CD8-positive, alpha-beta memory T cell (primary cell): ENCODE results near the gene PCDHB1. TPM values are rescaled to one million over a fixed set of nuclear protein-coding genes. Genes with fewer than 3 reads are reported as not detected.

Experiments used
- CTCF ChIA-PET: fragments of 350-600 bp; sonication (Branson Sonifier 250); formaldehyde crosslinking; loops from one replicate; lab custom pipeline; 2021; ENCODE audit warnings: antibody characterized with exemption; lab: Charles Lee
- POLR2A ChIA-PET: fragments of 350-600 bp; sonication (Branson Sonifier 250); formaldehyde crosslinking; loops from one replicate; lab custom pipeline; 2021; ENCODE audit warnings: antibody characterized with exemption; lab: Charles Lee
- DNase-seq, 5 donors: peaks; one replicate each; pipeline versions ENCODE4 v3.0.0 to v3.0.0-alpha.2; 2020 to 2022; ENCODE audit warnings: mixed read lengths in 1 of 5
- H3K27ac ChIP-seq: one replicate; pipeline ENCODE4 v1.7.0; 2013; ENCODE audit warnings: low read depth, mild to moderate bottlenecking, low read length, moderate library complexity
- H3K27me3 ChIP-seq: 2 replicates; pipeline ENCODE4 v1.7.0; 2013; ENCODE audit warnings: low read length, mild to moderate bottlenecking; ENCODE audit not compliant: insufficient read depth, poor library complexity, severe bottlenecking
- H3K36me3 ChIP-seq: 2 replicates; pipeline ENCODE4 v1.7.0; 2013; ENCODE audit warnings: mild to moderate bottlenecking, low read length, moderate library complexity; ENCODE audit not compliant: insufficient read depth
- H3K4me1 ChIP-seq: 2 replicates; pipeline ENCODE4 v1.7.0; 2013; ENCODE audit warnings: mild to moderate bottlenecking, low read length, moderate library complexity; ENCODE audit not compliant: insufficient read depth
- H3K4me3 ChIP-seq: 2 replicates; pipeline ENCODE4 v1.7.0; 2013; ENCODE audit warnings: mild to moderate bottlenecking, low read length
- H3K9me3 ChIP-seq: 2 replicates; pipeline ENCODE4 v1.7.0; 2013; ENCODE audit warnings: mild to moderate bottlenecking, low read length
- H3K27ac Mint-ChIP-seq, 8 donors: one replicate each; pipeline ENCODE4 v1.8.0; 2020 to 2021; ENCODE audit warnings: mixed read lengths in 8 of 8, mild to moderate bottlenecking in 6 of 8, inconsistent platforms in 3 of 8, moderate library complexity in 3 of 8
- H3K27me3 Mint-ChIP-seq, 2 donors: one replicate each; pipeline ENCODE4 v1.8.0; 2020 to 2021; ENCODE audit warnings: mixed read lengths in 2 of 2, mild to moderate bottlenecking in 1 of 2, moderate library complexity in 1 of 2
- H3K36me3 Mint-ChIP-seq, 3 donors: one replicate each; pipeline ENCODE4 v1.8.0; 2020 to 2021; ENCODE audit warnings: mixed read lengths in 3 of 3, inconsistent platforms in 1 of 3, mild to moderate bottlenecking in 1 of 3
- H3K4me1 Mint-ChIP-seq, 3 donors: one replicate each; pipeline ENCODE4 v1.8.0; 2020 to 2021; ENCODE audit warnings: mixed read lengths in 3 of 3, inconsistent platforms in 1 of 3, mild to moderate bottlenecking in 1 of 3
- H3K4me3 Mint-ChIP-seq, 7 donors: one replicate each; pipeline ENCODE4 v1.8.0; 2020 to 2021; ENCODE audit warnings: mixed read lengths in 7 of 7, mild to moderate bottlenecking in 6 of 7, moderate library complexity in 4 of 7, inconsistent platforms in 2 of 7
- H3K9me3 Mint-ChIP-seq, 5 donors: one replicate each; pipeline ENCODE4 v1.8.0; 2020 to 2022; ENCODE audit warnings: mixed read lengths in 5 of 5, mild to moderate bottlenecking in 3 of 5, moderate library complexity in 2 of 5, inconsistent platforms in 1 of 5
- polyA plus RNA-seq: library from polyadenylated mRNA; unstranded; fragments of 300-500 nt; fragmentation: Illumina TruSeq; gene quantifications from one replicate; pipeline ENCODE4 v1.2.3, GENCODE V29; 2021
- total RNA-seq, 2 experiments: library from RNA; stranded (reverse); gene quantifications; one replicate each; pipeline ENCODE4 v1.2.3, GENCODE V29; 2021

PCDHB1 gene
- total and polyA plus RNA-seq, 3 experiments from 2014 or later = not detected

GRCh38 chr5:141007791-141008190 lies 43.4 kb upstream of the PCDHB1 start:
- Mint-ChIP-seq H3K27ac (no peak overlapping the region), H3K27me3 (peaks cover 14 to 30% of the 10 kb centered on the region in 2 donors), H3K36me3 (no peaks in the 10 kb centered on the region), H3K9me3 (peaks cover 0 to 8% (median 0%) of the 10 kb centered on the region in 5 donors), H3K4me3 (no peak overlapping the region), H3K4me1 (no peaks in the 10 kb centered on the region)
- Histone ChIP-seq H3K27ac (no peak overlapping the region), H3K9me3 (no peaks in the 10 kb centered on the region), H3K36me3 (no peaks in the 10 kb centered on the region), H3K4me1 (no peaks in the 10 kb centered on the region), H3K4me3 (no peak overlapping the region), H3K27me3 (peaks cover 2% of the 10 kb centered on the region)
- DNase-seq = no peak
- ChIA-PET CTCF (no interaction called here), POLR2A (no interaction called here)

GRCh38 chr5:141010047-141010793 lies 41.0 kb upstream of the PCDHB1 start:
- Histone ChIP-seq H3K27ac (no peak overlapping the region), H3K36me3 (no peaks in the 10 kb centered on the region), H3K27me3 (no peaks in the 10 kb centered on the region), H3K9me3 (no peaks in the 10 kb centered on the region), H3K4me3 (no peak overlapping the region), H3K4me1 (no peaks in the 10 kb centered on the region)
- Mint-ChIP-seq H3K4me1 (no peaks in the 10 kb centered on the region), H3K36me3 (no peaks in the 10 kb centered on the region), H3K27ac (no peak overlapping the region), H3K27me3 (peaks cover 0 to 14% of the 10 kb centered on the region in 2 donors), H3K9me3 (peaks cover 0 to 8% (median 0%) of the 10 kb centered on the region in 5 donors), H3K4me3 (no peak overlapping the region)
- no peak for DNase-seq
- POLR2A ChIA-PET = no interaction called here
- CTCF ChIA-PET = no interaction called here

GRCh38 chr5:141017943-141018342 lies 33.2 kb upstream of the PCDHB1 start:
- H3K36me3 ChIP-seq = no peaks in the 10 kb centered on the region
- CTCF ChIA-PET = interaction anchor here (0.6 kb wide), 1 partner anchor 12 kb away, joined by 3 read pairs; no protein-coding TSS in a partner anchor
- no peak overlapping the region for H3K4me3 Mint-ChIP-seq

GRCh38 chr5:141022384-141022783 lies 28.8 kb upstream of the PCDHB1 start:
- Mint-ChIP-seq H3K4me3 (no peak overlapping the region), H3K4me1 (no peaks in the 10 kb centered on the region), H3K27ac (no peak overlapping the region), H3K9me3 (peaks cover 2 to 7% (median 5%) of the 10 kb centered on the region in 5 donors), H3K36me3 (no peaks in the 10 kb centered on the region), H3K27me3 (peaks cover 0 to 2% of the 10 kb centered on the region in 2 donors)
- Histone ChIP-seq H3K9me3 (no peaks in the 10 kb centered on the region), H3K27ac (no peak overlapping the region), H3K27me3 (no peaks in the 10 kb centered on the region), H3K4me1 (no peaks in the 10 kb centered on the region), H3K4me3 (no peak overlapping the region), H3K36me3 (no peaks in the 10 kb centered on the region)
- POLR2A ChIA-PET = no interaction called here
- CTCF ChIA-PET = no interaction called here
- DNase-seq = no peak

More at GRCh38 chr5:141017943-141018342, 33.2 kb upstream of the PCDHB1 start:
- POLR2A ChIA-PET = no interaction called here
- Histone ChIP-seq H3K4me1 (no peaks in the 10 kb centered on the region), H3K27ac (no peak overlapping the region), H3K9me3 (no peaks in the 10 kb centered on the region), H3K27me3 (no peaks in the 10 kb centered on the region), H3K4me3 (no peak overlapping the region)
- DNase-seq = no peak
- peaks cover 0 to 2% of the 10 kb centered on the region in 2 donors for H3K27me3 Mint-ChIP-seq
- no peaks in the 10 kb centered on the region for H3K4me1 Mint-ChIP-seq
- no peaks in the 10 kb centered on the region for H3K36me3 Mint-ChIP-seq
- H3K9me3 Mint-ChIP-seq = peaks cover 0 to 2% (median 0%) of the 10 kb centered on the region in 5 donors
- H3K27ac Mint-ChIP-seq = no peak overlapping the region

- Histone ChIP-seq H3K27ac (no peak overlapping the region), H3K36me3 (no peaks in the 10 kb centered on the region), H3K9me3 (no peaks in the 10 kb centered on the region), H3K27me3 (no peaks in the 10 kb centered on the region), H3K4me3 (no peak overlapping the region), H3K4me1 (no peaks in the 10 kb centered on the region)
- no peak overlapping the region for H3K4me3 Mint-ChIP-seq
- H3K4me1 Mint-ChIP-seq = no peaks in the 10 kb centered on the region
- H3K27me3 Mint-ChIP-seq = no peaks in the 10 kb centered on the region
- H3K27ac Mint-ChIP-seq = no peak overlapping the region
- no peaks in the 10 kb centered on the region for H3K36me3 Mint-ChIP-seq
- DNase-seq = no peak
- ChIA-PET CTCF (no interaction called here), POLR2A (no interaction called here)
- H3K9me3 Mint-ChIP-seq = no peaks in the 10 kb centered on the region
These were observed 20.2 kb upstream of the PCDHB1 start for GRCh38 chr5:141031006-141031405.

- H3K27ac Mint-ChIP-seq = no peak overlapping the region
- no peak overlapping the region for H3K4me3 Mint-ChIP-seq
- peaks cover 0 to 5% (median 0%) of the 10 kb centered on the region in 5 donors for H3K9me3 Mint-ChIP-seq
- ChIA-PET CTCF (no interaction called here), POLR2A (no interaction called here)
- Histone ChIP-seq H3K27ac (no peak overlapping the region), H3K4me1 (no peaks in the 10 kb centered on the region), H3K9me3 (no peaks in the 10 kb centered on the region), H3K4me3 (no peak overlapping the region), H3K27me3 (no peaks in the 10 kb centered on the region), H3K36me3 (no peaks in the 10 kb centered on the region)
- H3K36me3 Mint-ChIP-seq = no peaks in the 10 kb centered on the region
- H3K27me3 Mint-ChIP-seq = peaks cover 0 to 3% of the 10 kb centered on the region in 2 donors
- H3K4me1 Mint-ChIP-seq = no peaks in the 10 kb centered on the region
- DNase-seq = no peak
These were observed 18.5 kb upstream of the PCDHB1 start for GRCh38 chr5:141032626-141033025.

- POLR2A ChIA-PET = no interaction called here
- Mint-ChIP-seq H3K36me3 (no peaks in the 10 kb centered on the region), H3K27me3 (peaks cover 0 to 7% of the 10 kb centered on the region in 2 donors), H3K27ac (no peak overlapping the region), H3K4me1 (no peaks in the 10 kb centered on the region), H3K4me3 (no peak overlapping the region), H3K9me3 (peaks cover 0 to 22% (median 2%) of the 10 kb centered on the region in 5 donors)
- Histone ChIP-seq H3K4me3 (no peak overlapping the region), H3K9me3 (no peaks in the 10 kb centered on the region), H3K4me1 (no peaks in the 10 kb centered on the region), H3K36me3 (no peaks in the 10 kb centered on the region), H3K27me3 (no peaks in the 10 kb centered on the region), H3K27ac (no peak overlapping the region)
- CTCF ChIA-PET = no interaction called here
- DNase-seq = no peak
These were observed 12.1 kb upstream of the PCDHB1 start for GRCh38 chr5:141039061-141039460.

- ChIA-PET POLR2A (no interaction called here), CTCF (no interaction called here)
- DNase-seq = no peak
These were observed 11.7 kb upstream of the PCDHB1 start for GRCh38 chr5:141039517-141039916.

More at GRCh38 chr5:141039517-141039916, 11.7 kb upstream of the PCDHB1 start:
- H3K9me3 Mint-ChIP-seq = peaks cover 0 to 22% (median 2%) of the 10 kb centered on the region in 5 donors
- H3K9me3 ChIP-seq = no peaks in the 10 kb centered on the region
- no peak overlapping the region for H3K4me3 Mint-ChIP-seq
- H3K4me3 ChIP-seq = no peak overlapping the region
- no peaks in the 10 kb centered on the region for H3K4me1 Mint-ChIP-seq
- H3K27me3 Mint-ChIP-seq = peaks cover 0 to 10% of the 10 kb centered on the region in 2 donors
- no peak overlapping the region for H3K27ac ChIP-seq
- no peaks in the 10 kb centered on the region for H3K27me3 ChIP-seq
- H3K36me3 ChIP-seq = no peaks in the 10 kb centered on the region
- H3K27ac Mint-ChIP-seq = no peak overlapping the region
- no peaks in the 10 kb centered on the region for H3K36me3 Mint-ChIP-seq
- no peaks in the 10 kb centered on the region for H3K4me1 ChIP-seq
